Sigmoid colon (tissue), 4 donors: ENCODE data around the gene SCGN.

Source experiments
- CTCF ChIP-seq, 4 experiments: fragments of 450-650 bp in 3 of 4; fragments of 200-600 bp in 1 of 4; IDR thresholded peaks; one replicate each; pipeline ENCODE4 v1.5.1; 2016 to 2019; ENCODE audit warnings: antibody characterized with exemption in 4 of 4, mild to moderate bottlenecking in 3 of 4, moderate library complexity in 2 of 4
- EP300 ChIP-seq, 4 donors: sonication (generic); formaldehyde crosslinking; IDR thresholded peaks; one replicate each; pipeline ENCODE4 v1.6.1; 2017; ENCODE audit warnings: antibody characterized with exemption in 4 of 4
- POLR2A ChIP-seq, 2 donors: fragments of 450-650 bp; IDR thresholded peaks; one replicate each; pipeline ENCODE4 v1.6.1; 2016; ENCODE audit warnings: antibody characterized with exemption in 2 of 2, mild to moderate bottlenecking in 2 of 2, moderate library complexity in 2 of 2
- POLR2AphosphoS5 ChIP-seq, 4 donors: sonication (generic); formaldehyde crosslinking; IDR thresholded peaks; one replicate each; pipeline ENCODE4 v1.6.1; 2017; ENCODE audit warnings: antibody characterized with exemption in 4 of 4

GRCh38 chr6:25671652-25672051 is 19.6 kb downstream of the SCGN start:
- TF ChIP-seq CTCF (IDR thresholded peaks at IDR 0.05): no peak
- no peak for TF ChIP-seq POLR2AphosphoS5 (IDR thresholded peaks at IDR 0.05)
- TF ChIP-seq POLR2A (IDR thresholded peaks at IDR 0.05): no peak
- no peak for TF ChIP-seq EP300 (IDR thresholded peaks at IDR 0.05)
